Stimulated activated CD8-positive, alpha-beta memory T cell treated with anti-CD3 and anti-CD28 coated beads, Interleukin-7, amount 100 ng/mL, for 24 hours (primary cell): ENCODE measurements around the gene RCE1.

Experiments used
- DNase-seq: peaks from one replicate; pipeline ENCODE4 v3.0.0-alpha.2; 2020; ENCODE audit warnings: low read depth

RCE1 gene

GRCh38 chr11:66869567-66869870 is 26.3 kb downstream of the RCE1 start:
- no peak for DNase-seq

DNA sequence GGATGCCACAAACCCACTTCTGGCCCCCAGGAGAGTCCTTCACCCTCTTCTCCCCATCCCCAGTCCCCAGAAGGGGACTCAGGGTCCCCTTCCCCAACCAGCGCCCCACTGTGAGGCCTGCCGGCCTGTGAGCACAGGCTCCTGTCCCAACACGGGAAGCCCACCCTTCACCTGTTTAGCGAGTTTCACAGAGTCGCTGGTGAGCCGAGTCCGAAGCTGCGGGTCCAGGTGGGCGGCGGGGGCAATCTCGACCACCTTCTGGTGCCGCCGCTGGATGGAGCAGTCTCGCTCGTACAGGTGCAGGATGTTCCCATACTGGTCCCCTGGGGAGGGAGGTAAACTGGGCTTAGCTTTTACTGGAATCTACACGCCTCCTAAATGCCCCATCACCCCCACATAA is 26.9 kb downstream of the RCE1 start:
- DNase-seq, result no peak

DNA sequence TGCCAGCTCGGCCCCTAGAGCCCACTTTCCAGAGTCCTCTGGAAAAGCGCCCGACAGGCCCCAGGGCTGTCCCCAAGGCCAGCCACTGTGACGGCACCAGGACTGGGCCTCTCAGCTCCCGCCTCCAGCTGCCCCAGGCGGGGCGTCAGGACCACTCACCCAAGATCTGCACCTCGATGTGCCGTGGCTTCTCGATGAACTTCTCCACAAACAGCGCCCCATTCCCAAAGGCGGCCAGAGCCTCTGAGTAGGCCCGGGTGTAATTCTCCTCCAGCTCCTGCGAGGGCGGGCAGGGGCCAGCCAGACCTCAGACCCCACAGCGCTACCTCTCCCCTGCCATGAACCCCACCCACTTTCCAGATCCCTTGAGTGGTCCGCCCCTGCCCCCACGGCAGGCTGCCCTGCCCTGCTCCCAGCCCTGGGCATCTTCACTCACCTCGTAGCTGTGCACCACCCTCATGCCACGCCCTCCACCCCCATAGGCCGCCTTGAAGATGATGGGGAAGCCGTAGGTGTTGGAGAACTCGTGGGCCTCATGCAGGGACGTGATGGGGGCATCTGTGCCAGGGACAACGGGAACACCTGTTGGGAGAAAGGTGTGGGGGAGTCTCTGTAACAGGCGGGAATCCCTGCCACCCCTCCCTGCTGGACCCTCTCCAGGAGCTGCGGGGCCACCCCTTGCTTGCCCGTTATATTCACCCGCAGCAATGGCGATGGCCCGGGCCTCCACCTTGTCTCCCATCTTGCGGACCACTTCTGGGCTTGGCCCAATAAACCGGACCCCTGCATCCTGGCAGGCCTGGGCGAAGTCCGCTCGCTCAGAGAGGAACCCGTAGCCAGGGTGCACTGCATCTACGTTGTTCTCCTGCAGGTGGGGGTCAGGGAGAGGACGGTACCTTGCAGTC is 27.6 kb downstream of the RCE1 start:
- DNase-seq, result no peak

- DNase-seq, result no peak
Measured at GRCh38 chr11:66871521-66871901, 28.3 kb downstream of the RCE1 start.

DNA sequence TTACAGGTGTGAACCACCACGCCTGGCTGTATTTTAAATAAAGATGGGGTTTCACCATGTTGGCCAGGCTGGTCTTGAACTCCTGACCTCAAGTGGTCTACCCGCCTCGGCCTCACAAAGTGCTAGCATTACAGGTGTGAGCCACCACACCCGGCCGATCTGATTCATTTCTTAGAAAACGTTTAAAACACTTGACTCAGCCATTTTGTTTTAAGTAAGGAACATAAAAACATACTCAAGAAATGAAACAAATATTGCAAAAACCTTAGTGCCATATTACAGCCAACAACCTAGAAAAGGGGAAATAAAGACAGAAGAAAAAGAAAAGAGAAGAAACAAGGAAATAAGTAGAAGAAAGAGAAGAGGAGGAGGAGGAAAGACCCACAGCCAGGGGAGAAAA is 31.0 kb downstream of the RCE1 start:
- DNase-seq, result no peak

GRCh38 chr11:66875378-66875777 is 32.1 kb downstream of the RCE1 start:
- DNase-seq, result no peak

- no peak for DNase-seq
Measured at GRCh38 chr11:66877588-66878385, 34.5 kb downstream of the RCE1 start.

- no peak for DNase-seq
Measured at GRCh38 chr11:66878474-66878873, 35.2 kb downstream of the RCE1 start.

DNA sequence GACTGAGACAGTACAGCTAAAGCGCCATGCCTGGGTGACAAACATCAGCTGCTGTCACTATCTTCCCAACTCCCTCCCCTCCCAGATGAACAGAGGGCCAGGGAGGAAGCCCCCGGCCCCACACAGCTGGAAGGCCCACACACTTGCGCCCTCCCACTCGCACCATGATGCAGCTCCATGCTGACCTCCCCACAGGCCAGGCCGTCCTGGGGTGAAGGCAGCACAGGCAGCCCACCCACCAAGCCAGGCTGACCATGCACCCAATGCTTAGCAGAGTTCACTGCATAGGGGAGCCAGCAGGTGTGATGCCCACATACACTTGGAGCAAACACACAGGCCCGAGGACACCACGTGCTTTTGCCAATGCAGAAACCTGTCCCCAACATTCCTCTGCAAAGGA is 35.8 kb downstream of the RCE1 start:
- DNase-seq, result no peak

- DNase-seq, result no peak
Measured at GRCh38 chr11:66879583-66879982, 36.3 kb downstream of the RCE1 start.

- no peak for DNase-seq
Measured at GRCh38 chr11:66879999-66880398, 36.8 kb downstream of the RCE1 start.

- no peak for DNase-seq
Measured at GRCh38 chr11:66880496-66881450, 37.5 kb downstream of the RCE1 start.

DNA sequence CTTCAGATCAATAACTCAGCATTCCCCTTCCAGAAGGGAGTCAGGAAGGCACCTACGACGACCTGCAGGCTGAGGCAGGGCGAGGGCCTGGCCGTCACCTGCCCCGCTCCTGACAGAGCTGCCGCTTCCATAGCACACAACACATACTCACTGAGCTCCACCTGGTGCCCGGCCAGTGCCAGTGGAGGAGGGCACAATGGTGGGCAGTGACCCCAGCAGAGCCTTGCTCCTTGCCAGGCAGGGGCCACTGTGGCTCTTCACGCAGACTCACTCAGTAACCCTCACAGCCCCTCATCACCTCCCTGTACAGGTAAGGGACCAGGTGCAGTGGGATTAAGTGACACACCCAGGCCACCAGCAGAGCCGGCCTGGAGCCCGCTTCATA is 38.2 kb downstream of the RCE1 start:
- DNase-seq, result no peak

DNA sequence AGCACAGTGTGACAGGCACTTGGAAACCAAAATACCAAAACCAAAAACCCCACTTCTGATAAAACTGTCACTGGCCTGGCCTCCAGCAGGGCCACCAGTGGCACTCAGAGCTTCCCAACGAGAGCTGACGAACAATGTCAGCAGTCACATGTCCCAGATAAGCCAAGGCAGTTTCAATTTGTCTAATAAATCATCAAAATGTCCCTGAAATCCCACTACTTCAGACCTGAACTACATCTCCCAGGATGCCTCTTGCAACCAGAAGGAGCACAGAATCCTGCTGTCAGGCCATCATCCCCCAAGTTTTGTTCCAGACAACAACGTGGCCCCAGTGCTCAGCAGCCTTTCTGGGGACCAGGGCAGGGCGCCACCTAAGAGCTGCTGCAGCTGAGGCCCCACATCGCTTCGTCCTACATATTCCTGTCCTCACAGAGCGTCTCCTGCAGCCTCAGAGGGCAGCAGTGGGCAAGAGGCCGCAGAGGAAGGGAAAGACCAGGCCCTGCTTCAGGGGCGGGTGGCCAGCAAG is 38.7 kb downstream of the RCE1 start:
- no peak for DNase-seq

- no peak for DNase-seq
Measured at GRCh38 chr11:66882561-66883015, 39.3 kb downstream of the RCE1 start.

DNA sequence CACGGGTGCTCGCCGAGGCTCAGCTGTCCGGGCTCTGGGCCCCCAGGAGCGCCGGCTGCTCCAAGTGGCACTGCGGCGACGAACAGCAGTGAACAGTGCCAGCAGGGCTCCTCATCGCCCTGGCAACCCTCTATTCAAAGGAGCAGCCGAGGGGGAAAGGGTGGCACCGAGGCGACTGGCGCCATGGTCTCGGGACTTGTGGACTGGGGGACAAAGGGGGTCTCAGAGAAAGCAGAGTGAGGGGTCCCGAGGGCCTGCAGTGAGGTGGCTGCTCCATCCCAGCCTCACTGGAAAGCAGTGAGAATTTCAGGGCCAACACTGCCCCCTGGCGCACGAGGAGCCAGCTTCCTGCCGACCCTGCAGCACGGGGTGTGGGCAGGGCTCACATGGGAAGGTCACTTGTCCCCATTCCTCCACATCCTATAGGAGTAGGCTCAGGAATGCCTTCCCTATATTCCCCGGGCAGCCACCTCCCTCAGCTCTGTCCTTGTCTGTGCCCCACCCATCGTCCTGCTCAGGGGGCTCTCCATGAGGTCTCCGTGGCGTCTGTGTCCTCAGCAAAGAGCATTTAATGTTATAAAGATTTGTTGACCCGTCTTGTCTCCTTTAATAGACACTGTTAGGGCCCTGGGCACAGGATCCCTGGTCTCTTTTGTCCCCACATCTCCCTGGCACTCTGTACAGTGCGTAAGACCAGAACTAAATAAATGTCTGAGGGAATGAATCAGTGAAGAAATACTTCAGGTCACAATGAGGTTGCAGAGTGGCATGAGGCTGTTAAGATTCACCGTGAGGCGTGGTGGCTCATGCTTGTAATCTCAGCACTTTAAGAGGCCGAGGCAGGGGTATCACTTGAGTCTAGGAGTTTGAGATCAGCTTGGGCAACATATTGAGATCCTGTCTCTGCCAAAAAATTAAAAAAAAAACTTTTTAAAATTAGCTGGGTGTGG is 40.0 kb downstream of the RCE1 start:
- DNase-seq, result peak; percentile 56

GRCh38 chr11:66884443-66884842 is 41.2 kb downstream of the RCE1 start:
- no peak for DNase-seq

GRCh38 chr11:66885469-66885868 is 42.2 kb downstream of the RCE1 start:
- no peak for DNase-seq

DNA sequence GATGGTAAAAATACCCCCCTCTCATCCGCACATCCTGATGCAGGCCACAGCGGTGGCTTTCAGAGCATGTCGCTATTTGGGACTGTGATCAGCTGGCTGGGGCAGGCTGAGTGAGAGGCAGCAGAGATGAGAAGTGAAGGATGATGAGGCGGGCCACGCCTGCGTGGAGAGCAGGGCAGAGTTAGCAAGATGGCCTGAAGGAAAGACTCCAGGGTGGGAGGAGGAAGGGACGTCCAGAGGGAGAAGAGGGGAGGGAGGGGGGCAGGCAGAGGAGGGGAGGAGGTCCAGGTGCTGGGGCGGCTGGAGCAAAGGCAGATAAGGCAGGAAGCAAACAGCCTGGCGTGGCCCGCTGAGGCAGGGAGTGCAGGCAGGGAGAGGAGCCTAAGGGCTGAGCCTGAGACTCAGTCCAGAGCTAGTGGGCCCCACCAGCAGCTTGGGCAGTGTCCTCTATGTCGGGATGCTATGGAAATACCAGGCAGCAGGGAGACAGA is 42.8 kb downstream of the RCE1 start:
- DNase-seq, result no peak

- no peak for DNase-seq
Measured at GRCh38 chr11:66886671-66887221, 43.5 kb downstream of the RCE1 start.
